Central memory CD8-positive, alpha-beta T cell (primary cell): ENCODE measurements around the gene PCGF3.

Experiments used
- ATAC-seq: fragments of 150-1000 bp; cut with Tn5 transposase; replicated peaks from 2 replicates; pipeline ENCODE4 v1.10.0; 2022; ENCODE audit warnings: mild to moderate bottlenecking, moderate FRiP score, moderate number of reproducible peaks; ENCODE audit not compliant: poor library complexity, severe bottlenecking; ENCODE audit errors: extremely low read depth
- DNase-seq, 2 donors: peaks; one replicate each; pipeline ENCODE4 v3.0.0; 2021; ENCODE audit warnings: low spot score in 2 of 2
- H3K27ac Mint-ChIP-seq: one replicate; pipeline ENCODE4 v1.8.0; 2022; ENCODE audit warnings: low read depth, mild to moderate bottlenecking, moderate library complexity, mixed read lengths
- H3K27me3 Mint-ChIP-seq: one replicate; pipeline ENCODE4 v1.8.0; 2022; ENCODE audit warnings: mixed read lengths
- H3K36me3 Mint-ChIP-seq: one replicate; pipeline ENCODE4 v1.8.0; 2022; ENCODE audit warnings: mild to moderate bottlenecking, moderate library complexity, mixed read lengths; ENCODE audit not compliant: insufficient read depth
- H3K4me1 Mint-ChIP-seq: one replicate; pipeline ENCODE4 v1.8.0; 2022; ENCODE audit warnings: mixed read lengths
- H3K4me3 Mint-ChIP-seq: one replicate; pipeline ENCODE4 v1.8.0; 2022; ENCODE audit warnings: mild to moderate bottlenecking, moderate library complexity, mixed read lengths
- H3K9me3 Mint-ChIP-seq: one replicate; pipeline ENCODE4 v1.8.0; 2022; ENCODE audit warnings: mixed read lengths

PCGF3 gene

DNA sequence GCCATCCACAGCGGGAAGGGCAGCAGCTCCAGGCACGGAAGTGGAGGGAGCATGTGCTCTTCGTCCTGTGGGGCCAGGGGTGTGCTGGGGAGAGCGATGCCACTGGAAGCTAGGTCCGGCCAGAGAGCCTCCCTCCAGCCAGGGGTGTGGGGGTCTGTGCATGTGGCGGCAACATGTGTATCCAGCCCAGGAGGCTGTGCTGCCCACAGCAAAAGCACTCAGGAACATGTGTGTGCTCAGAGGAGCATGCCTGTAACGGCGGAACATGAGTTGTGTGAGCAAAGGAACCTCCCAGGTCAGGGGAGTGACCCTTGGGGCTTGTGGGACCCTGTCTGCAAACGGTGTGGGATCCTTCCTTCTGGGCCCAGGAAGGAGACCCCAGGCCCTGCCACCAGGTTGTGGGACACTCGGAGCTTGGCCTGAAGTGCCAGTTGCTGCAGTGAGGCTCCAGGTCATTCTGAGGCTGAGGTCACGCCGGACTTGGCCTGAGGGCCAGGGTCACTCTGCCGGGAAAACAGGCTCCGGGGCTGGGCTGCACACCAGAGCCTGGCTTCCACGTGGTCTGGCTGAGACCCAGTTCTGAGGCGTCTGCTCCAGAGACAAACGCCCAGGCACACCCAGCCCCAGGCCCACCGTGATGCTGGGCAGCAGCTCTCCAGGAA is 83.1 kb downstream of the PCGF3 start:
- Mint-ChIP-seq H3K4me3 (no peak overlapping the region), H3K27me3 (peaks cover 48% of the 10 kb centered on the region), H3K9me3 (no peaks in the 10 kb centered on the region), H3K36me3 (no peaks in the 10 kb centered on the region), H3K4me1 (peaks cover 16% of the 10 kb centered on the region), H3K27ac (no peak overlapping the region)
- DNase-seq (no peak), ATAC-seq (no peak)

DNA sequence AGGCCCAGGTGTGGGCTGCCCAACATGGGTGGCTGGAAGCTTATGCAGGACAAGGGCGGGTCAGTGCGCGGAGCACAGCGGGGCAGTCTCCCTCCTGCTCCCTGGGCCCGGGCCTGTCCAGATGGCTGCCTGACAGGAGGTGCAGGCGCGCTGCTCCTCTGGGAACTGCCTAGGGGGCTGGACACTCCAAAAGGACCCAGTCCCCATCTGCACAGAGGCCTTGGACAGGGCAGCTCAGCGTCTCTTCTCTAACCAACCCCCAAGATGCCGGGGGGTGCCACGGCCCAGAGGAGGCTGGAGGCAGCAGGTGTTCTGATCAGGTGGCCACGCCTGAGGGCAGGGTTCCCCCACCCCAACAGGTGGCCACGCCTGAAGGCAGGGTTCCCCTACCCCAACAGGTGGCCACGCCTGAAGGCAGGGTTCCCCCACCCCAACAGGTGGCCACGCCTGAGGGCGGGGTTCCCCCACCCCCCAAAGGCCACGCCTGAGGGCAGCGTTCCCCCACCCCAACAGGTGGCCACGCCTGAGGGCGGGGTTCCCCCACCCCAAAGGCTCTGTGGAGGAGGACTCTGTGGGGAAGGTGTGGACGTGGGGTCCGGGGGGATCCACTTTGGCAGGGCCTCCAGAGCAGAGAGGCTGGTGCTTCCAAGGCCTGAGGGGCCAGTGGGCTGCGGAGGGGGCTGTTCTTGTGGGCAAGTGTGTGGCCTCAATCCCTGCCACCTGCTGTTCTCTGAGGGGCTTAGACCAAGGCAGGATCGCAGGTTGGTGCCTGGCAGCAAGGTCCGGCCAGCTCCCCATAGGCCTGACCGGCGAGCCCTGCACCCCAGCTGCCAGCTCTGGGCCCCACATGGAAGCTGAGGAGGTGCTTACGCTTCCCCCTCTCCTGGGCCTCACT is 84.2 kb downstream of the PCGF3 start:
- Mint-ChIP-seq H3K4me3 (no peak overlapping the region), H3K4me1 (peaks cover 26% of the 10 kb centered on the region), H3K27ac (no peak overlapping the region), H3K9me3 (no peaks in the 10 kb centered on the region), H3K27me3 (peaks cover 51% of the 10 kb centered on the region), H3K36me3 (peaks cover 2% of the 10 kb centered on the region)
- DNase-seq (no peak), ATAC-seq (no peak)

GRCh38 chr4:790466-790820 is 84.8 kb downstream of the PCGF3 start:
- Mint-ChIP-seq H3K27ac (no peak overlapping the region), H3K9me3 (no peaks in the 10 kb centered on the region), H3K27me3 (peaks cover 47% of the 10 kb centered on the region), H3K4me3 (no peak overlapping the region), H3K36me3 (peaks cover 4% of the 10 kb centered on the region), H3K4me1 (peaks cover 27% of the 10 kb centered on the region)
- no peak for ATAC-seq
- no peak for DNase-seq

DNA sequence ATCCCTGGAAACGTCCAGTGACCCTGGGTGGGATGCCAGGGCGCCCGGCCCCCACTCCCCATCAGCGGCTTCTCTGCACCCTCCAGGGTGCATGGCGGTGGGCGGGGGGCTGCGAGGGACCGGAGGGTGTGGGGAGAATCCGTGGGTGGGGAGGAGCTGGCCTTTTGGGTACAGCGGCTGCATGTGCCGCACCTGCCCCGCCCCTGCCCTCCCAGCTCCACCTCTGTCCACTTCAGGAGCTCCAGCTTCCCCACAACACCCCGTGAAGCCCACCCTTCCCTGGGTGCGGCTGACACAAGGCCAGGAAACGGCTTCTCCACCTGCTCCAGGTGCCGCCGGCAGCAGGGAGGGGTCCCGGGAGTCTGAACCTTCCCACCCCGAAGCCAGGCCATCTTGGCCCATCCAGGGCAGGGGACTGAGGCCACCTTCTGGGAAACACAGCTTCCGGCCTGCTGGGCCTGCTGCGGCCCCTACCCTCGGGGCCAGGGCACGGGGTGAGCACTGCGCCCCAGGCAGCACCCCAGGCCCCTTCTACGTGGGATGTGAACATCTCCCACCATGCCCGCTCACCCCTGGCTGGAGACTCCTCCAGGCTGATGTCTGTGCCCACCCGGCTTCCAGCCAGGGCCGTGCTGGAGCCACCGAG is 85.7 kb downstream of the PCGF3 start:
- ATAC-seq (no peak), DNase-seq (no peak)
- Mint-ChIP-seq H3K4me3 (no peak overlapping the region), H3K4me1 (peaks cover 27% of the 10 kb centered on the region), H3K27ac (no peak overlapping the region), H3K36me3 (peaks cover 4% of the 10 kb centered on the region), H3K27me3 (peaks cover 44% of the 10 kb centered on the region), H3K9me3 (no peaks in the 10 kb centered on the region)

DNA sequence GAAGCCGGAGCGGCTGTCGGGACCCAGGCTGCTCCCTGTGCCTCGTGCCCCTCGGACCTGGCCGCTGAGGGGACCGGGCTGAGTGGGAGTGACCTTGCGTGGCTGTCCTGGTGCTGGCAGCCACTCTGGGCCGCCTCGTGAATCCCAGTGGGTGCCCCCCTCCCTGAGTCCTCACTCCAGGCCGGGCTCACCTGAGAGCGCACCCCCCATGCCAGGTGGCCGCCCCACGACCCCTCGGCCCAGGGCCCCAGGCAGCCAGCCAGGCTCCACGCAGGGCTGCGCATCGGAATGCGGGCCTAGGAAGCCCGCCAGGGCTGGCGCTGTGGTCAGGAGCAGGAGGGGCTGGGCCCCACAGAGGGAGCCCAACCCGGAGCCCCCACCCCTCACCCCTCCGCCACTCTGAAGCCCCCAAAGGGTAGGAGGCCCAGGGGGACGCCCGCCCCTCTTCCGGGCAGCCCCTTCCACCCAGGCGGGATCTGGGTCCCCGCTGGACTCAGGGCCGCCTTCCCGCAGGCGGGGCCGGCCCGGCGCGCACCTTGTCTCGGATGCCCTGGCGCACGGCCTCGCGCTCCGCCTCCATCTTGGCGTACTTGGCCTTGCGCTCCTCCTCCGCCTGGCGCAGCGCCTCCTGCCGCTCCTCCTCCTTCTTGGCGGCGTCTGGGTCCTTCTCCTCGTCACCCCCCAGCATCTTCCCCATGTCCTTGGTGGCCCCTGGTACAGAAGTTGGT is 86.4 kb downstream of the PCGF3 start:
- Mint-ChIP-seq H3K36me3 (peaks cover 4% of the 10 kb centered on the region), H3K9me3 (no peaks in the 10 kb centered on the region), H3K27me3 (peaks cover 41% of the 10 kb centered on the region), H3K27ac (no peak overlapping the region), H3K4me3 (peak overlapping the region; percentile 71), H3K4me1 (peaks cover 27% of the 10 kb centered on the region)
- DNase-seq (no peak), ATAC-seq (peak; percentile 48)

- Mint-ChIP-seq H3K27ac (no peak overlapping the region), H3K36me3 (peaks cover 4% of the 10 kb centered on the region), H3K4me1 (peaks cover 22% of the 10 kb centered on the region), H3K27me3 (peaks cover 35% of the 10 kb centered on the region), H3K4me3 (peak overlapping the region; percentile 71), H3K9me3 (no peaks in the 10 kb centered on the region)
- ATAC-seq (peak; percentile 72), DNase-seq (no peak)
Observed at GRCh38 chr4:792626-793092, 87.0 kb downstream of the PCGF3 start.

DNA sequence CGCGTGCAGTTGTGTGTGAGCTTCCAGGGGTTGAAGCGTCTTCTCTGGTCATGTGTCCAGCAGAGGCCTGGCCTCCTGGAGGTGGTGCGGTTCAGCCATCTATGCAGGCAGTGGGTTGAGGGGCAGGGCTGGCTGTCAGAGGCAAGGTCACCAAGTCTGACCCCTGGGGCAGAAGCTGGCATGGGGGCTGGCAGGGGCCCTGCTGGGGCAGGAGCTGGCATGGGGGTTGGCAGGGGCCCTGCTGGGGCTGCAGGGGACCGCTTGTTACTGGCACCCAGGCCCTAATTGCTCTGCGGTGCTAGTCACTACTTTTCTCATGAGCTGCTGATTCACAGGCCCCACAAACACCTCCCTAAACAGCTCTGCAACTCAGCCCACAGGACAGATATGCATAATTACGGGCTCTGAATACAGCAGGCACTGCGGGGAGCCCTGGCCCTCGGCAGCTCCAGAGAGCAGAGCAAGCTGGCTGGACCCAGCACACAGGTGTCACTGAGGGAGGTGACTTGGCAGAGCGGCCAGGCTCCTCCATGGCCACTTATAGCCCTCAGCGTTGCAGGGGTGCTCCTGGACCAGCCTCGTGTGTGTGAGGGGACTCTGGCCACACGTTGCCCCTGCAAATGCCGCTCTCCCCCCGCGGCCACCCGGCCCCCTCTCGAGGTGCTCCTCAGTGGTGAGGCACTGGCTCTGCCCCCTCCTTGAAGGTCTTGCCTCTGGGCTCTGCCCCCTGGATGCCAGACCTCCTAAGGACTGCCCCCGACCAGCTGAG is 87.6 kb downstream of the PCGF3 start:
- Mint-ChIP-seq H3K4me1 (peaks cover 22% of the 10 kb centered on the region), H3K27ac (no peak overlapping the region), H3K27me3 (peaks cover 34% of the 10 kb centered on the region), H3K36me3 (peaks cover 4% of the 10 kb centered on the region), H3K9me3 (no peaks in the 10 kb centered on the region), H3K4me3 (peak overlapping the region; percentile 71)
- DNase-seq (no peak), ATAC-seq (no peak)

DNA sequence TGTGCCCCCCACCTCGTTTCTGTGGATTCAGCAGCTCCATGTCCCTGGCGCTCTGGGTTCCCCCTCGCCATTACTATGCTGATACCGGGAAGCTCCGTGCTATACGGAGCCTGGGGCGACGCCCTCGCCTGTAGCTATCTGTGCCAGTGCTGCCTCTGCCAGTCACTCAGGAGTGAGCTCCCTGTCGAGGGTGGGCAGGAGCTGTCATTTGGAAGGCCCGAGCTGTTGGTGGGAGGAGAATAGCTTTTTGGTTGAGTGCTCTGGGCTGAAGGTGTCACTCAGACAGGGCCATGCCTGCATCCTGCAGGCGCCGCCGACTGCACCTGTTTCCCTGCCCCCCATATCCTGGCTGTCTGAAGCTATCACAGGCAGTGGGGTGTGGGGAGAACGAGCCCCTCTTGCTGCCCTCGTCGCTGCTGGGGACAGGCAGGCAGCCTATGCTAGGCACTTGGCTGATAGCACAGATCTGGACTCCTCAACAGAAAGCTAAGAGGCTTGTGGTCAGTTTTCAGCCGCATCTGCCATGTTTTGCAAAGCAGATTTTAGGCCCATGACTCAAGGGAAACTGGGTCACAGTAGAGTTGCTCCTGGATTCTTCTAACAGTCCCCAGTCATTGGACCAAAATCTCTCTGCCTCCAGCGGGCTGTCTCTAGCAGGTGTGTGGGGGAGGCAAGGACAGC is 88.4 kb downstream of the PCGF3 start:
- ATAC-seq, result no peak
- H3K36me3 Mint-ChIP-seq, result peaks cover 4% of the 10 kb centered on the region
- H3K27ac Mint-ChIP-seq, result no peak overlapping the region
- H3K4me1 Mint-ChIP-seq, result peaks cover 26% of the 10 kb centered on the region
- no peak for DNase-seq
- no peak overlapping the region for H3K4me3 Mint-ChIP-seq
- no peaks in the 10 kb centered on the region for H3K9me3 Mint-ChIP-seq
- peaks cover 34% of the 10 kb centered on the region for H3K27me3 Mint-ChIP-seq

- peaks cover 29% of the 10 kb centered on the region for H3K4me1 Mint-ChIP-seq
- peaks cover 34% of the 10 kb centered on the region for H3K27me3 Mint-ChIP-seq
- ATAC-seq (no peak), DNase-seq (no peak)
- peaks cover 4% of the 10 kb centered on the region for H3K36me3 Mint-ChIP-seq
- no peak overlapping the region for H3K27ac Mint-ChIP-seq
- no peaks in the 10 kb centered on the region for H3K9me3 Mint-ChIP-seq
- H3K4me3 Mint-ChIP-seq, result no peak overlapping the region
Observed at GRCh38 chr4:794900-795725, 89.5 kb downstream of the PCGF3 start.

DNA sequence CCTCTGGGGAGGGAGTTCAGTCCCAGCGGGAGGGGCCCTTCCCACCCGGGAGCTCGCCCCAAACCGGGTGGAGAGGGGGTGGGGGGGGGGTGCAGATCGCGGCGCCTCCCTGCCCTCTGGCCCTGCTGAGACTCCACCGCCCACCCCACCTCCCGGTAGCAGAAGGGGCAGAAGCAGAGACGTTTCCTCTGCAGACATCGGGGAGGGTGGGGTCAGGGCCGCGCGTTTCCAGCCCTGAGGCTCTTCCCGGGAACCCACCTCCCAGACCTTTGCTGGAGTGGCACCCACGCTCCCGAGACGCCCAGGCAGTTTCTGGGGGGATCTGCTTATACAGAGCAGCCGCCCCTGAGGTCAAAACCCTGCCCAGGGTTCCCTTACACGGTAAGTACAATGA is 90.1 kb downstream of the PCGF3 start:
- H3K9me3 Mint-ChIP-seq, result no peaks in the 10 kb centered on the region
- H3K36me3 Mint-ChIP-seq, result peaks cover 4% of the 10 kb centered on the region
- H3K27ac Mint-ChIP-seq, result no peak overlapping the region
- H3K4me3 Mint-ChIP-seq, result no peak overlapping the region
- H3K27me3 Mint-ChIP-seq, result peaks cover 29% of the 10 kb centered on the region
- DNase-seq, result no peak
- no peak for ATAC-seq
- H3K4me1 Mint-ChIP-seq, result peaks cover 29% of the 10 kb centered on the region

DNA sequence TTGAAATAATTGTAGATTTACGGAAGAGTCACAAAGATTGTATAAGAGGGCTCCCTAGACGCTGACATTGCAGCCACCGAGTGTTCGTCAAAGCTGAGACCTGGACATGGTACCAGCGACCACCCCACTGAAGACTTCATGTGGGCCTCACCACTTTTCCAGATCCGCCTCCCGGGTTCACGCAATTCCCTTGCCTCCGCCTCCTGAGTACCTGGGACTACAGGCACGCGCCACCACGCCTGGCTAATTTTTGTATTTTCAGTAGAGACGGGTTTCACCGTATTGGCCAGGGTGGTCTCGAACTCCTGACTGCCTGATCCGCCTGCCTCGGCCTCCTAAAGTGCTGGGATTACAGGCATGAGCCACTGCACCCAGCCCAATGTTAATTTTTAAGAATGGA is 90.6 kb downstream of the PCGF3 start:
- H3K4me3 Mint-ChIP-seq, result no peak overlapping the region

More for the DNA sequence above, 90.6 kb downstream of the PCGF3 start:
- Mint-ChIP-seq H3K36me3 (peaks cover 4% of the 10 kb centered on the region), H3K27ac (no peak overlapping the region), H3K27me3 (peaks cover 28% of the 10 kb centered on the region), H3K4me1 (peaks cover 29% of the 10 kb centered on the region), H3K9me3 (no peaks in the 10 kb centered on the region)
- no peak for DNase-seq
- no peak for ATAC-seq
